Nephron (organoid): ENCODE measurements around the gene DIP2C.
A peak's percentile ranks its signal among the peaks of the same experiment; 100 is the strongest.

Experiments
- H3K27ac Mint-ChIP-seq, 3 experiments: 2 replicates each; pipeline ENCODE4 v1.8.0; 2020; ENCODE audit warnings: mixed read lengths in 3 of 3, mild to moderate bottlenecking in 2 of 3, moderate library complexity in 1 of 3
- H3K27me3 Mint-ChIP-seq: 2 replicates; pipeline ENCODE4 v1.8.0; 2021; ENCODE audit warnings: low read depth, mild to moderate bottlenecking, moderate library complexity, mixed read lengths
- H3K36me3 Mint-ChIP-seq: 2 replicates; pipeline ENCODE4 v1.8.0; 2020; ENCODE audit warnings: low read depth, mixed read lengths
- H3K4me1 Mint-ChIP-seq: 2 replicates; pipeline ENCODE4 v1.8.0; 2020; ENCODE audit warnings: mixed read lengths
- H3K4me3 Mint-ChIP-seq, 3 experiments: 2 replicates each; pipeline ENCODE4 v1.8.0; 2020; ENCODE audit warnings: mild to moderate bottlenecking in 3 of 3, mixed read lengths in 3 of 3, moderate library complexity in 2 of 3
- H3K9me3 Mint-ChIP-seq: 2 replicates; pipeline ENCODE4 v1.8.0; 2020; ENCODE audit warnings: mixed read lengths
- CTCF ChIP-seq, 3 experiments: fragments of 200-600 bp; sonication (generic); IDR thresholded peaks; one replicate each; pipeline ENCODE4 v1.5.0; 2021; ENCODE audit warnings: antibody characterized with exemption in 3 of 3; ENCODE audit not compliant: unreplicated experiment in 3 of 3

DIP2C gene

GRCh38 chr10:530717-531116 lies 158.8 kb downstream of the DIP2C start:
- TF ChIP-seq CTCF (IDR thresholded peaks at IDR 0.05; ENCODE audit: unreplicated experiment in 3 of 3), result no peak
- Mint-ChIP-seq H3K4me1 (peaks cover 15% of the 10 kb centered on the region), H3K27me3 (no peaks in the 10 kb centered on the region), H3K4me3 (no peak overlapping the region), H3K27ac (no peak overlapping the region), H3K9me3 (no peaks in the 10 kb centered on the region), H3K36me3 (peaks cover 7% of the 10 kb centered on the region)

GRCh38 chr10:529468-530230 lies 159.8 kb downstream of the DIP2C start:
- peak overlapping the region in 1 of 3 experiments; percentile 29 for H3K27ac Mint-ChIP-seq
- H3K4me1 Mint-ChIP-seq, result peaks cover 22% of the 10 kb centered on the region
- TF ChIP-seq CTCF (IDR thresholded peaks at IDR 0.05; ENCODE audit: unreplicated experiment in 3 of 3), result no peak
- H3K4me3 Mint-ChIP-seq, result no peak overlapping the region
- H3K27me3 Mint-ChIP-seq, result no peaks in the 10 kb centered on the region
- no peaks in the 10 kb centered on the region for H3K9me3 Mint-ChIP-seq
- H3K36me3 Mint-ChIP-seq, result peaks cover 7% of the 10 kb centered on the region

- Mint-ChIP-seq H3K4me1 (peaks cover 25% of the 10 kb centered on the region), H3K4me3 (no peak overlapping the region), H3K36me3 (peaks cover 6% of the 10 kb centered on the region), H3K27me3 (no peaks in the 10 kb centered on the region), H3K27ac (no peak overlapping the region), H3K9me3 (no peaks in the 10 kb centered on the region)
- TF ChIP-seq CTCF (IDR thresholded peaks at IDR 0.05; ENCODE audit: unreplicated experiment in 3 of 3), result no peak
These were observed 161.0 kb downstream of the DIP2C start for GRCh38 chr10:528173-529165.

GRCh38 chr10:527416-527815 lies 162.1 kb downstream of the DIP2C start:
- peaks cover 32% of the 10 kb centered on the region for H3K4me1 Mint-ChIP-seq
- H3K27ac Mint-ChIP-seq, result no peak overlapping the region

GRCh38 chr10:526651-527312 lies 162.7 kb downstream of the DIP2C start:
- Mint-ChIP-seq H3K4me3 (no peak overlapping the region), H3K9me3 (no peaks in the 10 kb centered on the region), H3K27ac (no peak overlapping the region), H3K36me3 (no peaks in the 10 kb centered on the region), H3K27me3 (no peaks in the 10 kb centered on the region), H3K4me1 (peaks cover 34% of the 10 kb centered on the region)
- TF ChIP-seq CTCF (IDR thresholded peaks at IDR 0.05; ENCODE audit: unreplicated experiment in 3 of 3), result no peak

More at GRCh38 chr10:527416-527815, 162.1 kb downstream of the DIP2C start:
- Mint-ChIP-seq H3K4me3 (no peak overlapping the region), H3K9me3 (no peaks in the 10 kb centered on the region), H3K27me3 (no peaks in the 10 kb centered on the region), H3K36me3 (no peaks in the 10 kb centered on the region)
- no peak for TF ChIP-seq CTCF (IDR thresholded peaks at IDR 0.05; ENCODE audit: unreplicated experiment in 3 of 3)
